ENCODE results near the gene KSR1.

The KSR1 gene

DNA sequence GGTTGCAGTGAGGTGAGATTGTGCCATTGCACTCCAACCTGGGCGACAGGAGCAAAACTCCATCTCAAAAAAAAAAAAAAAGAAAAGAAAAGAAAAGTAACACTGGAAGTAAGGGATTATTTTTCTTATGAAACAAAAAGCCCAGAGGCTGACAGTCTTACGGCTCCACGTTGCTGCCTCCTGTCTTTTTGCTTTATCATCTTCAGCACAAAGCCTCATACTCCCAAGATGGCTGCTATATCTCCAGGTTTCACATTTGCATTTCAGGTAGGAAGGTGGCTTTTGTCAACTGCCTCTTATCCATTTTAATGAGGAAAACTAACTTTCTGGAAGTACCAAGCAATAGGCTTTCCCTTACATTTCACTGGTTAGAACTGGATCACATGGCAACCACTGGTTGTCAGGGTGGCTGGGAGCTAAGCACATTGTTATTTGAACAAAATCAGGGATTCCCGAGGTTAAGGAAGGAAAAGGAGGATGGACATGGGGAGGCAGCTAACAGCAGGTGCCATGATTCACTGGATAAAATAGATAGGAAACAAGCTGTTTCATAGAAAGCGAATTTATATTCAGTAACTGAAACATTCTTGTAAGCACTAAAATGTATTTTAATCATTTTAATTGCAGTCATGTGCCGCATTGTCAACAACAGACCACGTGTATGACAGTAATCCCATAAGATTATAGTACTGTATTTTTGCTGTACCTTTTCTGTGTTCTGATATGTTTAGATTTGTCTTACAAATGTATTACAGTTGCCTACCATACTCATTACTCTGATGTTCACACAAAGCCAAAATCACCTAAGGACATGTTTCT lies 58.6 kb downstream of the KSR1 start:
- no peak for DNase-seq (ENCODE audit: low read depth)

DNA sequence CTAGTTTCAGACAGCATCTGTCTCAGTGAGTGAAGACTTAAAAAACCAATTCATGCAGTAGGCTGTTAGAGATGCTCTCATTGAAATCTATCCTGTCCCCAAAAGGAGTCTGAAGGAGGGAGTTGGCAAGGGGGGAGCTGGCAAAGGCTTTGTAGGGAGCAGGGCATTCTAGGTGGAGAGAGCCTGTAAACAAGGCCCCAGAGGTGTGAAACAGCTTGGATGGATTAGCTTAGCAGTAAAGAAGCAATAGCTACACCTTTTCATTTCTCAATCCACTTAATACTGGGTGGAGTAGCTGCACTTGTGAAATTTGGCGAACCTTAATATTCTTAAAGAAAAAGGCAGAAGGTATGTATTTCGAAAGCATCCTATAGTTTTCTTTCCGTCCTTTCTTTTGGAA lies 61.8 kb downstream of the KSR1 start:
- no peak for DNase-seq (ENCODE audit: low read depth)

DNA sequence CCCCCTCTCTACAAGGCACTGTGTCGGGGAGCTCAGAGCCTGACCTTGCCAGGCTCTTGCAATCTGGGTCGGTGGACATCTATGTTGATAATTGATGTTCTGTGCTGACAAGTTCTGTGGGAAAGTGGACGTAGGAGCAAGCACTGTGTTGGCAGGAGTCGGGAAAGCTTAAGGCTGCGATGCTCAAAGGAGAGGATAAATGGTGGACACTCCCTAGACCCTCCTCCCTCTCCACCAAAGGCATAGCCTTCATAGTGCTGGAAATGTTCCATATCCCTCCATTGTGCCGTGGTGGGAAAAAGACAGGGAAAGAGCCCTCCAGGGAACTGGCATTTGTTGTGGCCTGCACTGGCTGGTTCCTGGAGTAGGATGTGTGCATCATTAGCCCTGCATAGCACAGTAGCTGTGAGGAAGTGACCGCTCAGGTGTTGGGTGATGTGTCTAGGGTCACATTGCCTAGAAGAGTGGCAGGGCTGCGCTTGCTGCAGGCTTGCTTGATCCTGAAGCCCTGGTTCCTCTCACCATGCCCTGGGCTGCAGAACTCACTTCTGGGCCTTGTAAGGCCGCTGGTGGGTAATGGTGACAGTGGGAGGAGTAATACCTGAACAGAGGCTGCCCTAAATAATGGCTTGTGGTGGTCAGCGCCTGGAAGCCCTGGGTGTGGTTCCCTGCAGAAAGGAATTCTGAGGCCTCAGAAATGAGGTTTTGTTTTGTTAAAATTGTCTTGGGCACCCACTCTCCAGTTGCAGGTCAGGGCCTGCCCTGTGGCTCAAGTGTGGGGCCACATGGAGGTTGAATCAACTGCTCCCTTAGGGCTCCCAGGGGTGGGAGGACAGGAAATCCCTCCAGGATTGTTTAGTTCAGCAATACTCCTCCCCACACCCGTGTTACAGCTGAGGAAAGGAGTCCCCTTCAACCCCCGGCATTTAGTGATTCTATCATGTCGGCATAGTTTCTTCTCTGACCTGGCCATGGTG lies 62.6 kb downstream of the KSR1 start:
- no peak for DNase-seq (ENCODE audit: low read depth)

DNA sequence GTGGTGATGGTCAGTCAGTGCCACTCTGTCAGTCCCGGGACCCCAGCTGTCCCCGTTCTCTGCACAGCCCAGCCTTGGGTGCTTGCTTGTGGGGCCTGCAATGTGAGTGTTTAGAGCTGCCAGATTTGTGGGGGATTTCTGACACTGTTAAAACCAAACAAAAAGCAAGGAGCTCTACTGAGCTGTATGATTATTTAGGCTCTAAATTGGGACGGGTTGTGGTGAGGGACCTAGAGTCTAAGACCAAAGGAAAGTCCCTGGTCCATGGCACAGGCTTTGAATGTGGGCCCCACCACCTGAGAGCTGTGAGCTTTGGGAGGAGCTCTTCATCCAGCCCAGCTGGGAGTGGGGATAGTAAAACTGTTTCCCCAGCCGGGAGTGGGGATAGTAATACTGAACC lies 63.3 kb downstream of the KSR1 start:
- DNase-seq (ENCODE audit: low read depth) = no peak

DNA sequence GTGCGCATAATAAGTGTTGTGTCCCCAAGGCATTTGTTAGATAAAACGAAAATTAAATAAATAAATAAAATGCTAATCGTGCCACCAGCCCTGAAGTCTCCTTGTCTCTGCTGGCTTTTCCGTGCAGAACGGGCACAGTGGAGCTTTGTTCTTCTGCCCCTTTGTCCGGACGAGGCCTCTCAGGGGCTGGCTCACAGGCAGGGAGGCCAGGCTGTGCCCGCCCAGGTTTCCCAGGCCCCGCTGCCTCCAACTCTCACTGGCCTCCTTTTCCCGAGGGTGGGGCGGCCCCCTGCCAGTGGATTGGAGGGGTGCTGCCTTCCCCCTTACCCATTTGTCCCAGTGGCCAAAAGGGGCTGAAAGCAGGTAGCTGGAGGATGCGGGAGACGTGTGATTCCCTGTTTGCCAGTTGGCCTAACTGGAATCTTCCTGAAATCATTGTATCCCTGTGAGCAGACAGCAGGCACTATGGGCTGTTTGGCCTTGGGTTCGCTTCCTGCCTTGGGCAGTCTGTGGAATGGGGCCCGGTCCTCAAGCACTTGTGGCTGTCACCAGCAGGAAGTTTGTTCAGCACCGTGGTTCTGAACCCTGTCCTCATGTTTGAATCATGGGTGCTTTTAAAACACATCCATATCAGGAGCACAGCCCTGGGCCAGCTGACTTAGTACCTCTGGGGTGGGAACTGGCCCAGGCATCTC lies 64.4 kb downstream of the KSR1 start:
- no peak for DNase-seq (ENCODE audit: low read depth)

DNA sequence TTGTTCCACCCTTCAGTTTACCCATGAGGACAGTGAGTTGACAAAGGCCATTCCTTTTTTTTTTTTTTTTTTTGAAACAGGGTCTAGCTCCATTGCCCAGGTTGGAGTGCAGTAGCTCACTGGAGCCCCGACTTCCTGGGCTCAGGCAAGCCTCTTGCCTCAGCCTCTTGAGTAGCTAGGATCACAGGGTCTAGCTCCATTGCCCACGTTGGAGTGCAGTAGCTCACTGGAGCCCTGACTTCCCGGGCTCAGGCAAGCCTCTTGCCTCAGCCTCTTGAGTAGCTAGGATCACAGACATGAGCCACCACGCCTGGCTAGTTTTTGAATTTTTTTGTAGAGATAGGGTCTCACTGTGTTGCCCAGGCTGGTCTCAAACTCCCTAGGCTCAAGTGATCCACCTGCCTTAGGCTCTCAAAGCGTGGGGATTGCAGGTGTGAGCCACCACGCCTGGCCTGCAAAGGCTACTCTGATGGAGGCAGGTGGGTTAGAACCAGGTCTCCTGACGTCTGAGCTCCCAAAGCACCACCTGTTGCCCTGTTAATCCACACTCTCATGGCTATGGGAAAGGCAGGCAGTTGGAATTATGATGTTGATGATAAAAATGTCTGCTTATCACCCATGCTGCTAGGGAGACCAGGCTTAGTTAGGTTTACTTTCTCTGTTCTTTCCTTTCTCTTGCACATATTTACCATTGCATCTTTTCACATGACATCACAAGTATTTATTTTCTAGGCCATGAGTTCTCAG lies 65.2 kb downstream of the KSR1 start:
- no peak for DNase-seq (ENCODE audit: low read depth)

DNA sequence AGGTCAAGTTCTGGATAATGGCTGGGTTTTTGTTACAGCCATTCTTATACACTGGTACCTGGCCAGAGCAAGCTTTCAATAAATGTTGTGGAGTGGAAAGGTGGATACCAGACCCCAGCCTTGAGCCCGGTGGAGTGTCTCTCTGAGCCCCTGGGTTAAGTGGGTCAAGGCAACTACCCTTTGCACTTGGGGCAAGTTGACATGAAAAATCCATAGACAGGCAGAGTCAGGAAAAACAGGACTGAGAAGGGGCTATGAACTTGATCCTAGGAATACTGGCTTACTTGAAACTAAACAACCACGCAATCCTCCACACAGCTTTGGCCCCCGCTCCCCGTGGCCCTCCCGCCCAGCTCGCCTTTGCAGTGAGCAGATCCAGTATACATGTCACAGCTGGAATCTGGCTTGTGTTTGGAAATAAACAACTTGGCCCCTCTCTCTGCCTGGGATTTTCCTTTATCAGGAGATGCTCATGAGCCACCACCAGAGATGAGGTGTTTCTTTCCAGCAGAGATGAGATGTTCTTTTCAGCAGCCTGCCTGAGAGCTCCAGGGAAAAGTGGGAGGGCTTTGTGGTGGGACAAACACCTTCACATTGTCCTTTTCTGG lies 65.9 kb downstream of the KSR1 start:
- DNase-seq (ENCODE audit: low read depth) = no peak

DNA sequence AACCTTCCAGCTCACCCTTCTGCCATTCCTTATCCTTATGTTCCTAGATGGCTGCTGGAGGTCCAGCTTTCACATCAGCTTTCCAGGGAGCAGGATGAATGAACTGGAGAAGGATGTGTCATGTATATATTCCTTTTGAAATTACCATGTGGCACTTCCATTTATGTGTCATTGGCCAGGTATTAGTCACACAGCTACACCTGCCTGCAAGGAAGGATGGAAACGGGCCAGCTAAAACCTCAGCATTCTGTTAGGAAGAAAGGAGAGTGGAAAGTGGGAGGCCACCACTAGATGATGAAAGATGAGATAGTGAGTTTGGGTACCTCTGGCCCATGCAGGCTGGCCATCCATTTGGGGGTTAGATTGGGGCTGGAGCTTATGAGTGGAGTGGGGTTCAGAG lies 67.5 kb downstream of the KSR1 start:
- DNase-seq (ENCODE audit: low read depth) = no peak

DNA sequence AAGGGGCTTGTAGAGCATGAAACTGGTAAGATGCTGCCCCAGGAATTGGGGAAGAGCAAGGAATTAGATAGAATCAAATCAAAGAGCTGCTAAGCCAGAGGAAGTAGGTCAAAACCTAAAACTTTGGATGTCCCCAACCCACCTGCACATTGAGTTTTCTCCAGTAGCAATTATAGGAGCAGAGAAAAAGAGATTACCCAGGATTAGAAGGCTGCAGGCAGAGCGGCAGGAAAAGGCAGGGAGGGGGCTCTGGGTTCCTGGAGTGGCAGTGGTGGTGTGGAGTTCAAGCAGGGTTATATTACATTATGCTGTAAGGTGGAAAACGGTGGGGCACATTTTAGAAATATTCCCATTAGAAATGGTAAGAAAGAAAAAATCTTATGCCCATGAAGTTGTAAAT lies 68.3 kb downstream of the KSR1 start:
- no peak for DNase-seq (ENCODE audit: low read depth)

DNA sequence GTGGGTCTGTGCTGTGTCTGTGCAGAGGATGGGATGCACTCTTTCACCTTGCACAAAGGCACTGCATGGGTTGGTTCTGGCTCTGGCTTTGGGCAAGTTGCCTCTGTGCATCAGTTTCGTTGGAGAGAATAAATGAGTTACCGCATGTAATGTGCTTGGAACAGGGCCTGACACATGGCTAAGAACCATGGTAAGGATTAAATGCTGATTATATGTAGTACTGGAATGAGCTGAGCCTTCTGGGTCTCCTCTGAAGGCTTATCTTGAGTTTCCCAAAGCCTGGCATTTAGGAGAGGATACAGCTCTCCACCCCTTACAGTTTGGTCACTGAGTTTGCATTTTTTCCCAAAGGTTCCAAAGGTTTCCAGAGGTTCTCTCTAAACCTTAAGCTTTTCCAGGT lies 69.1 kb downstream of the KSR1 start:
- no peak for DNase-seq (ENCODE audit: low read depth)

DNA sequence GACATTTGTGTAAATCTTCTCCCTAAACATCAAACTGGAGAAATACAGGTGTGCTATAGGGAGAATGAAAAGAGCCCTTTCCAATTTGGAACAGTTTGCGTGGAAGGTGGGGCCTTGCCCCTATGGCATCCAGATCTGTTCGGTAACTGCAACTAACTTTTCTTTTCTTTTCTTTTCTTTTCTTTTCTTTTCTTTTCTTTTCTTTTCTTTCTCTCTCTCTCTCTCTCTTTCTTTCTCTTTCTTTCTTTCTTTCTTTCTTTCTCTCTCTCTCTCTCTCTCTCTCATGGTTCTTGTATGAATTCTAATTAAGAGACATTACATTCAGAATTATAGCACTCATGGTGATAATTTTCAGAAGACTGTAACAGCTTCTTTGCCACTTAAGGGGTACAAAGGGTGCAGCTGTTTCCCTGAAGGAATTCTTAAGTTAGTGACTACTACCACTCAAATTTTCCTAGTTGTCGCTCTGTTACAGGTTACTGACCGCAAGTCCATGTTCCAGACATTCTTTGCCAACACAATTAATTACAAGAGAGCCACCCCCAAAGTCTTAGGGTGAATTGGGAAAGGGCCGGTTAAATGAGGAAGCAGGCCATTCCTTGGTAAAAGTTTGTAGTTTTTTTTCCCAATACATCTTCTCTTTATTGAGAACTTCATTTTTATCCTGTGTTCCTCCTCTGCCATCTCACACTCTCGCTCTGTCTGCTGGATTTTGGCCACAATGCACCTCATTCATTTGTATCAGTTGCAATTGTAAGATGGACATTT lies 69.8 kb downstream of the KSR1 start:
- no peak for DNase-seq (ENCODE audit: low read depth)

DNA sequence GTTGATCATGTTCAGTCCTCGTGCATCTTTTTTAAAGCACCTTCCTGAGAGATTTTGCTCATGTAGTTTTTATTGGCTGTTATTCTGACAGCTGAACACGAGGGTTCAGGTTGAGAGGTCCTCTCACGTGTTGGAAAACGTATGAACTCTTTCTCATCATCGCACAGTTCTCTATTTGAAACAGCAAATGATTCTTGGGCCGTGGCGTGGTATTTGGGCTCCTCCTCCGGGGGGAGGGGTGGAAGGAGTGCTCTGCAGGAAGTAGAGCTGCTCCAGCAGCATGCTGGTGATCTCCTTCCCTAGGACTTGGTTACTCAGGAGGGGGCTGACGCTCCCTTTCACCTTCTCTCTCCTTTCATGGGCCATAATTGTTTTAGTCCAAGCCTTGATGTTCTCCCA lies 70.4 kb downstream of the KSR1 start:
- no peak for DNase-seq (ENCODE audit: low read depth)

DNA sequence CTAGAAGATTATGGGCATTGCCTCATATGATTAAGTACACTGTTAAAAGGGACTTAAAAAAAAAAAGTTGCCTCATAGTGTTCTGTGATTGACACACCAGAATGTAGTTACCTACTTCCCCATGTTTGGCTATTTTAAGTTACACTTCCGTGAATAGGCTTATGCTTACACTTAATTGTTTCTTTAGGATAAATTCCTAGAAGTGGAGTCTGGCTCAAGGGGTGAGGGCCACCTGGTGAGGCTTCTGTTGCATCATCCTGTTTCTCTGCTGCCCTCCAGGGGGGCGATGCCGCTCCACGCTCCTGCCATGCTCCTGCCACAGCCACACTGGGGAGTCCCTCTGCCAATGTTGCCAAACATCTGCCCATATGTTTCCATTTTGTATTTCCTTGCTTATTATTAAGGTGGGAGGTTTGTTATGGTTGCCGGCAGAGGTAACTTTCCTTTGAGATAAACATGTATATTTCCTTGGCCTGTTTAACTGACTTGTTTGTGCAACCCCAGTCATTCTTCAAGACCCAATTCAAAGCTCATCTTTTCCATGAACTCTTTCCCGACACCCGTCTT lies 73.1 kb downstream of the KSR1 start:
- peak; percentile 77 for DNase-seq (ENCODE audit: low read depth)

DNA sequence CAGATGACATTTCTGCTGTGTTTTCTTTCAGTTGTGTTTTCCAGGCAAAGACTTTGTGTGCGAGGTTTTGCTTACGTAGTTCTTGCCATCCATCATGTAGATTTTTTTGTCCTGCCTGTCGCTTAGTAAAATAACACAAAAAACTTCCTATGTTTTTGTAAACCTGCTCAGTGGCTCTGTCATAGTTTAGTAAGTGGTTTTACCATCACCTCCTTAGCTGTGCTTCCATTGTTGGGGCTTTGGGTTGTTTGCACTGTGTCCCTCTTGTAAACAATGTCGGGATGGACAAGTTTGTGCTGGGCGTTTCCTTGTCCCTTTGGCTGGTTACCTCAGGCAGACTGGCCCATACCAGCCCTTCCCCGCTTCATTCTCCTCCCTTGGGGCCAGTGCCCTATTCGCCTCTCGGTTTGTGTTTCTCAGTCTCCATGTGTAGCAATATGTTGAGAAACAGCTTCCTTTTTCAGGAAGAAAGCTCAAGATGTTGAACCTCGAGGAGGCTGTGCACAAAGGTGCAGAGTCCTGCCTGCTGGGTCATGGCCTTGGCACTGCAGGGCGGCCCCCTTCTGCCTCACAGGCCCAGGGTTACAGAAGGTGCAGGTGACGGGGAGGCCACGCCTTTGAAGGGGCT lies 74.6 kb downstream of the KSR1 start:
- peak; percentile 78 for DNase-seq (ENCODE audit: low read depth)

DNA sequence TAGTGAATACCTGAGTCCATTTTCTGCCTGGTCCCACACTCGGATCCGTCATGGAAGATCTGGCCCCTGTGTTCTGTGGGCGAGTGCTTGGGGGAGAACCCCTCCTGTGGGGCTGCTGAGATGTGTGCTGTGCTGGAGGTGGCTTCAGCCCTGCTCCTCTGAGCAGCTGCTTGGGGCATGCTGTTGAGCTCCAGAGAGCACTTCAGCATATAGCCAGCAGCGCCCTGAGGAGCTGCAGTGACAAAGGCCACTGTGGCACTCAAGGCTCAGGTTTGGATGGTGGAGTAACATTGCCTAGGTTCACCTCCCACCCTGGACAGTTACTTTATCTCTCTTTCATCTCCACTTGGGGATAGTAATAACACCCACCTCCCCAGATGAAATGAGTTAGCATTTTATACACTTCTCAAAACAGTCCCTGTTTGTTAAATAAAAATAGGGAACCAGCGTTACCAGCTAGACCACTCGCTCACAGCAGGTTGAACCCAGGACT lies 75.3 kb downstream of the KSR1 start:
- no peak for DNase-seq (ENCODE audit: low read depth)

DNA sequence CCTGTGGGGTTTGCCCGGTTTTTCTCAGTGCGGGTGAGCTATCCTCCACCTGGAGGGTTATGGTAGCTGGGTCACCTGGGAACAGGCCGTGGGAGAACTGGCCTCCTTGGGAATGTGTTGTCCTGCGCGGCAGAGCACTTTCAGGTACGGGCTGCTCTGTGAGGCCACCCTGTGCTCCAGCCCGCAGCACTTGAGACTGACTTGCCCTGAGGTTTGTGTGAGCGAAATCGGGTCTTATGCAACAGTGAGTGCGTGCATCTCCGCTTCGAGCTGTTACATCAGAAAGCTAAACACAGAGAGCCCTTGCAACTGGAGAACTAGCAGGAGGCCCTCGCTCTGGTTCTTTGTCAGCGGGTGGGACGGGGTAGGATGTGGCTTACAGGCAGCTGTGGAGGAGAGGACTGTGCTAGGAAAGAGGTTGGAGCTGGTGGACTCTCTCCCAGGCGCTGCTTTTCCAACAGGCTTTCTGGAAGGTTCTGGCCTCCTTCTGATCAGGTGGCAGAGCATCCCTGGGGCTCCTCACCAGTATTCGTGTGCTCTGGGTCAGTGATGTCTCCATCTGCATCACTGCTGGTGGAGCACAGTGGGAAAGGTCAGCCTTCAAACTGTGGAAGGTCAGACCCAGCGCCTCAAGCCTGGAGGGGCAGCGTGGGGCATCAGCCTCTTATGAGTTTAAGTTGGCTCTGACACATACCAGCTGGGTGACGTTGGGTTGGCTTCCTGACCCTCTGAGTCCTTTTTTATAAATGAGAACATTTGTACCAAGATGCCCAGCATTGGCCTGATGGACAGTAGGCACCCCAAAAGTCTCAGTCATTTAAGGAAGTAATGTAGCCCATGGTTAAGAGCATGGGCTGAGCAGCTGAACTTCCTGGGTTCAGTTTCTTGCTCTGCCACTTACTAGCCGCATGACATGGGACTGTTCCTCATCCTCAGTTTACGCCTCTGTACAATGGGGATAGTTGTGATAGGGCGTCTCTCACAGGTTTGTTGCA lies 76.3 kb downstream of the KSR1 start:
- DNase-seq (ENCODE audit: low read depth) = peak; percentile 85

DNA sequence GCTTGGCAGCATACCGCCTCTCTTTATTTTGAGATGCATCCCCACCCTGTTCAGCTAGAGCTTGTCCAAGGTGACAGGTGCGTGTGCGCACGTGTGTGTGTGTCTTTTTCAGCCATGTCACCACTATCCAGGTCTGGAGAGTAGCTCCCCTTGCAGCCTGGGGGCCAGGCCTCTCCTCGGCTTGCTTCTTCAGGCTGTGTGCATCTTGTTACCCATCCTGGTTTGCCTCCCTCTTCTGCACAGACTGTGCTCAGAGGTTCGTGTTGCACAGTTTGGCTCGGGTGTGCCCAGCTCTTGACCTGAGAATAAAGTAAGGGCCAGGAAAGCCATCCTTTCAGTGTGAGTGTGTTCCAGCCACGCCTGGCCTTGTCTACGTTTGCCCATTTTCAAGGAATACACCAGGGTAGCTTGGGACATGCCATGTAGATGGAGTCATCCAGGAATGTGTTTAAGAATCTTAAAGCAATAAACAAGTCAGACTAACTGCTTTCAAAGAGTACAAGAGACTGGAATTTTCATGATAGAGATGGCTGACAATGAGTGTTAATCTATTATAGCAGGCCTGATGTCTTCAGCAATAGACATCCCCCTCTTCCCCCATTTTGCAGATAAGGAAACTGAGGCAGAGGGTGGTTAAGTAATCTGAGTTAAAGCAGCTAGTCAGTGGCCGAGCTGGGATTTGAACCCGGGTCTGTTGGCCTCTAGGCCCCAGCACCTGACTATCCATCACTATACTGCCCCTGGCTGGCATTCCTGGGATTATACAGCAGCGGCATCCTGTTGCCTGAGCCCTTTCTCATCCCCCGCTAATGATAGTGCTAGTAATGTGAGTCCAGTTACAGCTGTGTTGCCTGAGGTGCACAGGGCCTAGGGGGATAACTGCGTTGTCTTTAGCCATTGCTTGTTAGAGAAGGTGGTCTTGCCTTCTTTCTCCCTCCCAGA lies 77.9 kb downstream of the KSR1 start:
- DNase-seq (ENCODE audit: low read depth) = peak; percentile 88
